HG02973 (cell line): Measurements from ENCODE around the gene ZC3H7A.

Experiments
- ATAC-seq: cut with Tn5 transposase; IDR thresholded peaks from one replicate; pipeline ENCODE4 v1.9.1; 2021; ENCODE audit warnings: moderate library complexity; ENCODE audit not compliant: unreplicated experiment

The ZC3H7A gene

GRCh38 chr16:11738742-11739544 is 58.1 kb downstream of the ZC3H7A start:
- no peak for ATAC-seq

- ATAC-seq = no peak
Measured at GRCh38 chr16:11737713-11738112, 59.3 kb downstream of the ZC3H7A start.

GRCh38 chr16:11736903-11737302 is 60.2 kb downstream of the ZC3H7A start:
- no peak for ATAC-seq

GRCh38 chr16:11735787-11736186 is 61.3 kb downstream of the ZC3H7A start:
- no peak for ATAC-seq

- ATAC-seq = no peak
Measured at GRCh38 chr16:11734653-11735043, 62.4 kb downstream of the ZC3H7A start.

- no peak for ATAC-seq
Measured at GRCh38 chr16:11734025-11734652, 62.9 kb downstream of the ZC3H7A start.

- no peak for ATAC-seq
Measured at GRCh38 chr16:11731222-11731621, 65.8 kb downstream of the ZC3H7A start.

- no peak for ATAC-seq
Measured at GRCh38 chr16:11729787-11730186, 67.3 kb downstream of the ZC3H7A start.

GRCh38 chr16:11727796-11728543 is 69.1 kb downstream of the ZC3H7A start:
- ATAC-seq = peak; percentile 56

GRCh38 chr16:11726008-11726407 is 71.0 kb downstream of the ZC3H7A start:
- no peak for ATAC-seq

- no peak for ATAC-seq
Measured at GRCh38 chr16:11725457-11725856, 71.6 kb downstream of the ZC3H7A start.

- no peak for ATAC-seq
Measured at GRCh38 chr16:11722468-11722808, 74.6 kb downstream of the ZC3H7A start.

GRCh38 chr16:11721781-11722467 is 75.1 kb downstream of the ZC3H7A start:
- ATAC-seq = no peak

- no peak for ATAC-seq
Measured at GRCh38 chr16:11719762-11720161, 77.3 kb downstream of the ZC3H7A start.

GRCh38 chr16:11719171-11719570 is 77.9 kb downstream of the ZC3H7A start:
- no peak for ATAC-seq

- no peak for ATAC-seq
Measured at GRCh38 chr16:11717811-11718210, 79.2 kb downstream of the ZC3H7A start.

- no peak for ATAC-seq
Measured at GRCh38 chr16:11716336-11716735, 80.7 kb downstream of the ZC3H7A start.

GRCh38 chr16:11715246-11715947 is 81.7 kb downstream of the ZC3H7A start:
- no peak for ATAC-seq

GRCh38 chr16:11712122-11712521 is 84.9 kb downstream of the ZC3H7A start:
- ATAC-seq = no peak

- ATAC-seq = no peak
Measured at GRCh38 chr16:11711662-11712061, 85.4 kb downstream of the ZC3H7A start.

GRCh38 chr16:11708421-11708820 is 88.6 kb downstream of the ZC3H7A start:
- ATAC-seq = no peak
